RKO (cell line): ENCODE measurements around the gene COLEC12.
"Not testable (repeated sequence)": the region's sequence is repeated elsewhere in the genome, so short reads cannot be mapped to it uniquely, and the experiment has no call there.

Experiments used
- DNase-seq: peaks from one replicate; pipeline ENCODE4 v3.0.0-alpha.2; 2016; ENCODE audit warnings: low spot score

Gene COLEC12

DNA sequence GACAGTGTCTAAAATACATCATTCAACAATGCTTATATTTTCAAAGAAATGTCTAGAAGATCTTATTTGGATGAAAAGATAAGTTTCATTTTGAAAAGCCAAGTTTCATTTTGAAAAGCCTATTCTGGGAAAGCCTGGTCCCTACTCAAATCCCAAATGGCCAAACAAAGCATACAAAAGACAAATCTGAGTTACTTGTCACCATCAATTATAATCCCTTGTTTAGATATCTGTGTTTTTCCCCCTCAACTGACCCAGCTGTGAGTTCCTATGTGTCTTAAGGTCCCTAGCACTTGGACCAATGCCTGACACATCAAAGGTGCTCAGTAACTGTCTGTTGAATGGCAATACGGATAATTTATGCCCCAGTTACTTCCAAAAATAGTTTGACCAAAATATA, 180.3 kb downstream of the COLEC12 start:
- no peak for DNase-seq

DNA sequence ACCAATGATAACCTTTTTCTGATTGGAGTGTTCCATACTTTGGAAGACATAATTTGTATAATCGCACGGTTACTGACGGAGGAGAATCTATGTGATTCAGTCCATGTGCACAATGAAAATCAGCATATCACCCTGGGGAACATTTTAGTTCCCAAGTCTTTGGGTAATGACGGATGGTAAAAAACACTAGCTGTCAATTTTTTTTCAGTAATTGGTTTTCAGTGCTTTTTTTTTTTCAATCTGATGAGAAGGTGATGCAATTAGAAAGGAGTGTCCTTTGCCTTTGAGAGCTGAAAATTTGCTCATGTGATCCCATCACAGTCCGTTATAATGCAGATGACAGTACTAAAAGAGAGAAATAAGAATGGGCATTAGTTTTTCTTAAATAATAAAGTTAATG, 180.8 kb downstream of the COLEC12 start:
- no peak for DNase-seq

DNA sequence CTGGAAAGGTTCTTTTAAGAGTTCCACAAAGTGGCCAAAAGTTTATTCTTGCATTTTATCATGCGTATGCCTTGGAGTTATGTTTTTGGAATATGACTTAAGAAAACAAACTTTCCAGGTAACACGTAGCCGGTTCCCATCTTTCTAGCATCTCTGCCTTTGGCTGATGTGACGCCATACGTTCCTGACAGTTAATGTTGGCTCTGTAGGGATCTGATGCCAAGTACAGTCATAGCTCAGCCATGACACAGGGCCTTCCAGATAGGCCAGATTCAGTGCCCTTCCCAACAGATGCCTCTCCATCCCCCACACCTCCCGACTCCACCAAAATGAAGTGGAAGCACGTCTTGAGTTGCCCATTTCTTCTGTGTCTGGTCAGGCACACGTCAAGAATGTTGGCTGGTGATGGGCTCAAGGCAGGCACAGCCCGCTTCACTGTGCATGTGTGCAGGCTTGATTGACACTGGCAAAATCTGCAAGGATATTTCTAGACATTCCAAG, 181.7 kb downstream of the COLEC12 start:
- DNase-seq = peak; percentile 9

DNA sequence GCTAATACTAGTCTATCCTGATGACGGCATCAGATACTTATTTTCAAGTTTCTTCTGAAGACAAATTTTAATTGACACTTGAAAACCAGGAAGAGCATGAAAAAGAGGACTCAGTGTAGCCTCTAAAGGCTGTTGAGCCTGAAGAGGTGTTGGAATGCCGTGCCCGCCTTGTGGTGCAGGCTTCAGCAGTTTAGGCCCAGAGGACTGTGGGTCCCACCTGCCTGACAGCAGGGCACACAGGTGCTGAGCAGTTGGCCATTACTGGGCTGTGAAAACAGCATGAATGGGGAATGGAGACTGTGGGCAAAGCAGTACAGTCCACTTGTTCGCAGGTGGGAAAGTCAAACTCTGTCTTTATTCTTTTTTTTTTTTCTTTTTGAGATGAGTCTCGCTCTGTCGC, 182.9 kb downstream of the COLEC12 start:
- no peak for DNase-seq

DNA sequence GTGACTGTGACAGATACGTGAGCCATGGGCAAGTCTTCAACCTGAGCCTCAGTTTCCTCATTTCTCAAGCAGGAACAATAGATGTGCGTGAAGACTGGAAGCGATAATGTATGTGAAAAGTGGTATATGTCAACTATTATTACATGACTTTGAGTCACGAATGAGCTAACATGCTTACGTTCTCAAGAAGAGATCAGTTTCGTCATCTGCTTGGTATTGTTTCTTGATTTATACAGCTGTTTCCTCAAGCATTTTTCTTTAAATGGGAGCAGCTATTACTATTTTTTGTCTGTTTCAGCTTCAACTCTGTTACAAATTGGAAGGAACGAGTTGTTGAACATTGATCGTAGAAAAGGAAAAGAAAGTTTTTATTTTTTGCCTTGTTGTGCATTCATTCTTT, 184.1 kb downstream of the COLEC12 start:
- DNase-seq = no peak

DNA sequence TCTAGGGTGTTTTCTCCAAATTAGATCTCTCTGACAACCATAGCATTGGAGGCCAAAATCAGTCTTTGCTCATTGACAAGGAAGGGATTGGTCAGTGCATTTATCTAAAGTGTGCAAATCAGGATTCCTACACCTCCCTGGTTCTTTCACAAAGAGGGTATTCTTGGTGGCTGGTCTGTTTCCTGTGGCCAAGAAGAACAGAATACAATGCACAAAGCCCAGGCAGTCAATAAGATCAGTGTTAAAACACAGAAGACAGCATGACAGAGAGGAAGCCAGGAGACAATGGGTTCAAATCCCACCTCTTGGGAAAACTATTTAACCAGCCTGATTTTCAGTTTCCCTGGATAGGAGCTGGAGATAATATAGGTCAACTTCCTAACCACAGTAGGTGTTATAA, 186.6 kb downstream of the COLEC12 start:
- DNase-seq = no peak

DNA sequence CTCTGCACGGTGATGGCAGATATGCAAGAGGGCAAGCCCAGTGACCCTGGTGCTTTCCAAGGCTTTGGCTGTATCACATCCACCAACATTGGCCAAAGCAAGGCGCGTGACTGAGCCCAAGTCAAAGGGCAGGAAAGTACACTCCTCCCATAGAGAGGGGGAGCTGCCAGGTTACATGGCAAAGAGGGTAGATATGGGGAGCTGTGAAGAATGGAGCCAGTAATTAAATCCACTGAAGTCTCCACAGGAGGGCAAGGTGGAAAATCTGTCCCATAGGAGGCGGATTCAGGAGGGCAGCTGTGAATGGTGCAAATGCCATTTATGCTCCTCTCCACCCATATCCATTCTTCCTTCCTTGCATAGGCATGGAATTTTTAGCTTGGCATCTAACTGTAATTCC, 188.1 kb downstream of the COLEC12 start:
- DNase-seq = no peak

DNA sequence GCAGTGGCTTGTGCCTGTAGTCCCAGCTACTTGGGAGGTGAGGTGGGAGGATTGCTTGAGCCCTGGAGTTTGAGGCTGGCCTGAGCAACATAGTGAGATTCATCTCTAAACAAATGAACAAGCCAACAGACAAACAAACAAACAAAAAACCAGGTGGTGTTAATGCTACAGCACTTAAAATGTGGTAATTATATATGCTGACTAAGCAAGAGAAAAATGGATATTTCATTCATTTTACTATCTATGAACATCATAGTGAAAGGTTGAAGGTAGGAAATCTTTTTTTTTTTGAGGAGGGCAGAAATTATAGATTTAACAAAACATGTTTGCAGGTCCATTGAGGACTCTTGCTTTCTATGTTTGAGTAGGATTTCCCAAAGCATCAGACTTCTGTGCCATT, 190.5 kb downstream of the COLEC12 start:
- no peak for DNase-seq

DNA sequence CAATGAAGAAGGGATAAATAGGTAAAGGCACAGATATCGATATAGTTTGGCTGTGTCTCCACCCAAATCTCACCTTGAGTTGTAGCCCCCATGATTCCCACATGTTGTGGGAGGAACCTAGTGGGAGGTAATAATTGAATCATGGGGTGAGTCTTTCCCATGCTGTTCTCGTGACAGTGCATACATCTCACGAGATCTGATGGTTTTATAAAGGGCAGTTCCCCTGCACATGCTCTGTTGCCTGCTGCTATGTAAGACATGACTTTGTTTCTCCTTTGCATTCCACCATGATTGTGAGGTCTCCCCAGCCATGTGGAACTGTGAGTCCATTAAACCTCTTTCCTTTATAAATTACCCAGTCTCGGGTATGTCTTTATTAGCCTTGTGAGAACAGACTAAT, 192.4 kb downstream of the COLEC12 start:
- not testable (repeated sequence) for DNase-seq

DNA sequence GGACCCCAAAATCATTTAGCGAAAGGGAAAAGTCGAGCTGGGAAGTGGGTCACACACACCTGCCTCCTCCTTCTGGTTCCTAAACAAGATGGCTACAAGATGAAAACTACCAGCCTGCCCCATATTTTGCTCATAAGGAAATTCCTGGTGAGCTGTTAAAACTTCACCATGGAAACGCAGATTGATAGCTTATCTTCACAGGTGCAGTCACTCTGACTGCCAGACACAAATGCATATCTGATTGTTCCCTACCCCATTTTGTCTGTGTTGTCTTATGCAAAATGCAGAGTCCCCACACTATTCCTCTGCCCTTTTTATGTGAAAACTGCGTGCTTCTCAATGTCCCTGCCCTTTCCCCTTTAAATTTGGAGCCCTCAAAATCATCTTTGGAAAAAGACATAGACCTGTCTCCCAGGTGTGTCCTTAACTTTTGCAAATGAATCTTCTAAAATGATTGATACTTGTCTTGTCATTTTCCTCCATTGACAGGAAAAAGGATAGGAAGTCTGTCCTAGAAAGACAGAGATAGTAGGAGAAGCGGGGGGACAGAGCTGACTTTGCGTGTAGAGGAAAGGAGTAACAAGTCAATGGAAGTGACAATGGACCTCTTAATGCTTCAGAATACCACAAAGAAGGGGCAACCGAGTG, 193.8 kb downstream of the COLEC12 start:
- DNase-seq = no peak

DNA sequence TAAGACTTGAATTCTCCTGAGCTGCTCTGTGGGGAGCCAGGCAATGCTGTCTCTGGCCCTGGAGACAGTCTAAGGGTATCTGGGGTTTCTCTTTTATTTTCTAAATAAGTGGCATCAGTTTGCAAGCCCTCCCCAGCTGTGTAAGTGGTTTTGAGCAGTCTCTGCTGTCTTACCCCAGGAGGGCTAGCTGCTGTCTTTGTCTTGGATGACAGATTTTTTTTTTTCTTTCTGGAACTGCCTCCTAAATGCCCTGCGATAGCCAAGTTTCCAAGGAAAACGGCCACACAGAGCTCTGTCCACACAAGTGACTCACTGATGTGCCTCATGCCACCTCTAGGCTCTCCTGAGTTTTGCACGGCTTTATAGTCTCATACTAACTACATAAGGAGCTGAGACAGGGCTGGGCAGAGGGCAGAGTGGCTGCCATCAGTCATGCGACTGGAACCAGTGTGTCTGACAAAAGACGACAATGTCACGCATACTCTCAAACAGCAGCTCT, 195.4 kb downstream of the COLEC12 start:
- peak; percentile 23 for DNase-seq

DNA sequence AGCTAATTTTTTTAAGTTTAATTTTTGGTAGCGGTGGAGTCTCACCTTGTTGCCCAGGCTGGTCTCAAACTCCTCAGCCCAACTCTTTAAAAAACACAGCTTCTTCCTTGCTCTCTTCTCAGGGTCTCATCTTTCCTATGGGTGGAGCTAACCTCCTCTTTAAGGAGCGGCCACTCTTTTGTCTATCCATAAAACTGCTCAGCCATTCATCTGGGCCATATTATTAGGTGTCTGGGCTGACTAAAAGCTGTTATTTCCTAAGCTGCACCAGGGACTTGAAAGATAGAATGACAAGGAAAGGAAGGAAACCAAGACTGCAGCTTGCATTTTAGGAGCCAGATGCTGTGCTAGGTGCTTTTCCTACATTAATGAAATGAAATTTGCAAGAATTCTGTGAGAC, 196.9 kb downstream of the COLEC12 start:
- DNase-seq = no peak

DNA sequence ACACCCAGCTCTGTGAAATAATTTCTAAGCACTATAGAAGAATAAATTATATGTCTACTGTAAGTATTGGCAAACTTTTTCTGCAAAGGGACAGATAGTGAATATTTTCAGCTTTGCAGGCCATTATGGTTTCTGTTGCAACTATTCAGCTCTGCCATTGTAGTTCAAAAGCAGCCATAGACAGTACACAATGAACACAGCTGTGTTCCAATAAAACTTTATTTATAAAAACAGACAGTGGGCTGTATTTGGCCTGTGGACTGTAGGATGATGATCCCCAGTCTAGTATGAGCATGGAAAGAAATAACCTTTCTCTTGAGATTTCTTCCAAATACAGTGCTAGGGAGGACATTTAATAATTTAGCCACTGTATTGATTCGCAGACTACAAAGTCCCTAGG, 197.5 kb downstream of the COLEC12 start:
- DNase-seq = no peak

DNA sequence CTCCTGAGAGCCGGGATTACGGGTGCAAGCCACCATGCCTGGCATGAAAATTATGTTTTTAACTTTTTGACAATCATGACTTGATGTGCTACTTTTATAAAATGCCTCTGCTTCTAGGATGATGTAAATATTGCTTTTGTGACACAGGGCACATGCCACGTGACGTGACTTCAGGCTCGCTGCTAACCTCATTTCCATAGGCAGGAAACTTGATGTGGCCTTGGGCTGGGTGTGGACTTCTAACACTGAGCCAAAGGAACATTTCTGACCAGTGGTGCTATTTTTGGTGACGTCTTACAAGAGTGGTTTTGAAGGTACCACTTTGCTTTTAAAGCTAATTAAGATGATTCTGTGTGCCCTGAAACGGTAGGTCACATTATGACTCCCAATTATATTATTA, 198.4 kb downstream of the COLEC12 start:
- DNase-seq = no peak

DNA sequence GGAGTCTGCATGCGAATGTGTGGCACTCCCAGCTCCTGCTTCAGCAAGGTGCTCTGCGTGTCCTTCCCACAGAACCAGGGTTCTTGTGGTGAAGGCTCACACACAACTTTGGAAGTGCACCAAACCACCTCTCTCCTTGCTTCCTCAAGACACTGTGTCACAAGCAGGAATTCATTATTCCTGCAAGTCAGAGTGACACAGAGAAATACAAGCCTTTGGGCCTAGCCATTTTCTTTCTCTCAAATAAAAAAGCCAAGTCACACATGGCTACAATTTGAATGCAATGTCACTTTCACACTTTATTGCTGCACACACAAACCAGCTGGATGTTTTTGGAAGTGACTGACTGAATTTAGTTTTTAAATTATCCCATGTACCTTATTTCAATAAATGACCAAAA, 202.6 kb downstream of the COLEC12 start:
- no peak for DNase-seq

DNA sequence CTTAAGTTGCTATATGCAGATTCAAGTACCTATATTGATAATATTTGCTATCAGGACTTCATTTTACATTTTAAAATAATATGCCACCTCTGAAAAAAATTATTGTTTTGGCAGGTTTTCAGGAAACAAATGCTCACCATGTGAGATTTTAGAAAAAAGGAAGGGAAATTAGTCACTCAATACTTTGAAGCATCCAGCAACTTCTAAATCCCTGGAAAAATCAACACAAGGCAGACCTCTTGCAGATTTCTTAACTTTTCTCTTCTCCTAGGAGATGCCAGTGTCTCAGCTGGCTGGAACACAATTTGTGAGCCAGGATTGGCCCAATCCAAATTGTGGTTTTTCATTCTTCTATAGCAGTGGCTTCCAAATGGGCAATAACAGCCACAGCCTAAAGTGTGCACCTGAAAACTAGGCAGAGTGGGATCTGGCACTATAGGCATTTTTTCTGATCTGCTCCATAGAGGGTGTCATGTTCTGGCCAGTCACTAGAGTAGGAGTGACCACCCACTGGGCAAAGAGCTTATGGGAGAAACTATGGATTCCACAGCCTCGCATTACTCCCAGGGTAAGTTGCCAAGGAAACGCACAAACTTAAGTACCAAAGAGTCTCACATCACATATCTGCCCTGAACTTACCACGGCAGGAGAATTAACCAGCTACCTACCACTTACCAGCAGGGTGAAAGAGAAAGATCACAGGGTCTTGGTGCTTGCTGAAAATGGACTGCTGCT, 204.6 kb downstream of the COLEC12 start:
- DNase-seq = no peak

DNA sequence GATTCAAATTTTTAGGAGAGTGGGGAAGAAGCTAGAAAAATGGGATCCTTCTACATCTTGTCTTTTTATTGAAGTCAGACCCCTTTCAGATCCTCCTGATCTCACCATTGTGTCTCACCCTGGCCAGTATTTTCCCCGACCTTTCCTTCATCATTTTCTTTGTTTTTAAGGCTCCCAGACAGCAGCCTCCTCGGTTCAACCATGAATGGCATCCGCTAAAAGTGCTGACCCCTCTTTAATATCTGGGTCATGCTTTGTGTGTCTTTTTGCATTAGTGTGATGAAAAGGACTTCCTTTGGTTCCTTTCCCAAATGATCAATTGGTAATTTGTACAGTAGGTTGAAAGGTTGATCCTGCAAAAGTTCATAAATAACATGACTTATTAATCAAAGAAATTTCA, 205.9 kb downstream of the COLEC12 start:
- DNase-seq = no peak

DNA sequence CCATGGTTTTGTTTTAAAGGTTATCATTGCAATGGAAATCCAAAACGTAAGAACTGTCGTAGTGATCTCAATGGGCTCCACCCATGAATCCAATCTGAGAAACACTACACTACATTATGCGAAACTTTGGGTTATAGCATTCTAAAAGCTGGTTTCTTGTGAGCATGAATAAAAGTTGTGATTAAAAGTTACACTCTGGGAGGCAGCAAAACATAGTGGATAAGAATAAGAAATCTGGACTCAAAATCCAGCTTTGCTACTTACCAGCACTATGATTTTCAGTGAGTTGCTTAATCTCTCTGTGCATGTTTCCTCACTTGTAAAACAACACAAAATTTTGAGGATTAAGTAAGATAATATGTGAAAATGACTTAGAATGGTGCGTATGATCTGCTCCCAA, 207.0 kb downstream of the COLEC12 start:
- DNase-seq = no peak

DNA sequence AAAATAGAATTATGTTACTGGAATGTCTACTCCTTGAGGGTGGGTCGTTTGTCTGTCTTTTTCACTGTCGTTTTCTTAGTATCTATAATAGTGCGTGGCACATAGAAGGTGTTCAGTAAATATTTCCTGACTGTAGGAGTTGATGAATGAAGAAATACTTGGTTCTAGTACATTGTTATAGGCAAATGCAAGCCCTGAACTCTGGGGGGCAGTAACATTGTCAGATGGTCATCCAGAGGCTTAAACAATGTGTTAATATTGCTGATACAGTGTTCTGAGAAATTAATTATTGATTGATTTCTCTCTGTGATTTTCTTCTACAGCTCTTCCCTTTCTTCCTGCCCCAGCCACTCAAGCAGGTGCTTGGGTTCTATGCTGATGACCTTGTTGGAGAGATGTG, 208.2 kb downstream of the COLEC12 start:
- DNase-seq = no peak

DNA sequence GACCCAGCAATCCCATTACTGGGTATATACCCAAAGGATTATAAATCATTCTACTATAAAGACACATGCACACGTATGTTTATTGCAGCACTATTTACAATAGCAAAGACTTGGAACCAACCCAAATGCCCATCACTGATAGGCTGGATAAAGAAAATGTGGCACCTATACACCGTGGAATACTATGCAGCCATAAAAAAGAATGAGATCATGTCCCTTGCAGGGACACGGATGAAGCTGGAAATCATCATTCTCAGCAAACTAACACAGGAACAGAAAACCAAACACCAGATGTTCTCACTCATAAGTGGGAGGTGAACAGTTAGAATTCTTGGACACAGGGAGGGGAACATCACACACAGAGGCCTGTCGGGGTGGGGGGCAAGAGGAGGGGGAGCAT, 210.5 kb downstream of the COLEC12 start:
- not testable (repeated sequence) for DNase-seq

DNA sequence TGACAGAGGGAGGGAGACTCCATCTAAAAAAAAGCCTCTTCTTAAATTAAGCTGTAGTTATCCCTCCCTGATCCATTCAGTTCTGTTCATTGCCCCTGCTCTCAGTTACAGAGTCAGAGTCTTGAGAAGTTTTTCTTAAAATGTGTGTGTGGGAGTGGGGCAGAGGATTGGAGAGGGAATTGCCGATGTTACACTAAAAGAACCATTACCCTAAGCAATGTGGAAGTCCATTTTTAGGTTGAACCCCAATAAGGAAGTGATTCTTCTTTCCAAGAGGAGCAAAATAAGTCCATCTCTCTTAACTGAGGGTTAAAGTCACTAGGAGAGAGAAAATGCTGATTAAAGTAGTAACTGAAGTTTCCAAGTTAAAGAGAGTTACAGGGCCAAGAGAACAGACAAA, 211.5 kb downstream of the COLEC12 start:
- DNase-seq = no peak

DNA sequence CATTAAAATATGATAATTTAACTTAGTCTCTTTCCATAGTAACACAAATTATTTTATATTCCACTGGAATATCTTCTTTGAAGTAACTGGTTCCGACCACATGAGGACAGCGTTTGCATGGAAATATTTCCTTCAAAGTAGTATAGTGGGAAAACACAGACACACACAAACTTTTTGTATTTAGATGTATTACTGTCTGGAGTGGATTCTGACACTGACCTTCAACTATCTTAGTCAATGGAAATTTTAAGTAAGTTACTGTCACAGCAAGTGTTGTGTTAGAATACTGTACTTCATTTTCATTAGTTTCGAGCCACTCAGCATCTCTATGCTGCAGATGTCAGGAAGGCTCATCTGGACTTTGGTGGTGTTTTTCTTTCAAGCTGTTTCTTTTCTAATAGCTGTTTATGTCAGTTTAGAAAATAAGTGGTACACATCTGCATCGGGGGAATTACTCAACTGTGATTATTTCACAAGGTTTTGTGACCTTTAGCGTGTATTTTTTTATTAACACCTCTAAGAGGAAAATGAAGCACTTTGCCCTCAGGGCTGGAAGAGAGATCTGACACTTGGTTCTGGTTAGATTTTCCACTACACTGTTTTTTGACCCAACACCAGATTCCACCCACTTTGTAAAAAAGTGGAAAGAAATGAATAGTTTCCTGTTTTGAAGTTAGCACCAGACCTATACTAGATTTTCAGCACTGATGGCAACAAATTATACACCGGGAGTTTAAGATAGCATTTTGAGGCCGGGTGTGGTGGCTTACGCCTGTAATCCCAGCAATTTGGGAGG, 213.8 kb downstream of the COLEC12 start:
- DNase-seq = peak; percentile 56

DNA sequence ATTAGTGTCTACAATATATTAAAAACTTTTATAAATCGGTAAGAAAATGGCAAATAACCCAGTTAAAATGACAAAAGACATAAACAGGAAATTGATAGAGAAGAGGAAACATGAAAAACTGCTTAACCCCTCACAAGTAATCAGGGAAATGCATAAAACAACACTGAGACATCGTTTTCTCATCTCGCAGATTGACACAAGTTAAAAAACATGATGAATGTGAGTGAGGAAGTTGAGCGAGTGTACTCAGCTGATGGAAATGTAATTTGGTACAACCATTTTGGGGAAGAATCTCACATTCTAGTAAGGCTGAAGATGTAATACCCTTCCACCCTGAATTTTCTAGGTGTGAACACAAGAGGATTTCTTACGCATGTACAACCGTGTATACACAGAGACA, 214.7 kb downstream of the COLEC12 start:
- DNase-seq = no peak
